GM10266 (cell line): ENCODE results near the gene RPS6KA1.

ENCODE experiments used
- DNase-seq: peaks from one replicate; pipeline ENCODE4 v3.0.0; 2012; ENCODE audit errors: extremely low spot score
- TF ChIP-seq, protein P1 (sequence below): IDR thresholded peaks from 2 replicates; pipeline ENCODE4 v1.5.1; 2012; ENCODE audit warnings: mild to moderate bottlenecking, low read depth; ENCODE audit not compliant: control insufficient read depth, insufficient read depth; ENCODE audit errors: missing control alignments

RPS6KA1 gene

DNA sequence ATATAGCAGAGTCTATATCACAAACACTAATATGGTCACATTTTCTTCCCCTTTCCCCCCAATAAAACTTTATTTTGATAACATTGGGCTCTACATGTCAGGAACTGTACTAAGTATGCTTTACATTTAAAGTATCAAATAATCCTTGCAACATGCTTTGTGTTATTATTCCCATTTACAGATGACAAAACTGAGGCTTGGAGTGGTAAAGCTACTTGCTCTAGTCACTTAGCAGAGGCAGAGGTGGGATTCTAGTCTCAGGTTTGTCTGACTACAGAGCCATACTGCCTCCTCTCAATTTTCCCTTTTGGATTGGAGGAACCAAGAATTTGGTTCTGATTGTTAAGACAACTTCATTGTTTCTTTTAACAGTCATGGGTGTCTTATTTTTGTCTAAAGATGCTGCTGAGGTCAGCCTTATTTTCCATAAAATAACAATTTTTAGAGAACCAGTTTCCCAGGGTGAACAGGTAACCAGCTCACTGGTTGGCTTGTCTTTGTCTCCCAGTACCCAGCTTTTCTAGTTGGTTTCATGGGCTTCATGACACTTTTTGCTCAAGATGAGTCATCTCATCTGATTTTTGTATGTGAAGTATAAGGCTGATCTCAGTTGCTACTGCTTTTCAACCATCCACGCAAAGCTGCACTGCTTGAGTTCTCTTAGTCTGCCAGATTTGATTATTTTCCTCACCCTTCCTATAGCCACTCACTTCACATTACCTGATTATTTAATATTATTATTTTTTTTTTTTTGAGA, 85.3 kb downstream of the RPS6KA1 start:
- DNase-seq: no peak
- TF ChIP-seq, protein P1, sequence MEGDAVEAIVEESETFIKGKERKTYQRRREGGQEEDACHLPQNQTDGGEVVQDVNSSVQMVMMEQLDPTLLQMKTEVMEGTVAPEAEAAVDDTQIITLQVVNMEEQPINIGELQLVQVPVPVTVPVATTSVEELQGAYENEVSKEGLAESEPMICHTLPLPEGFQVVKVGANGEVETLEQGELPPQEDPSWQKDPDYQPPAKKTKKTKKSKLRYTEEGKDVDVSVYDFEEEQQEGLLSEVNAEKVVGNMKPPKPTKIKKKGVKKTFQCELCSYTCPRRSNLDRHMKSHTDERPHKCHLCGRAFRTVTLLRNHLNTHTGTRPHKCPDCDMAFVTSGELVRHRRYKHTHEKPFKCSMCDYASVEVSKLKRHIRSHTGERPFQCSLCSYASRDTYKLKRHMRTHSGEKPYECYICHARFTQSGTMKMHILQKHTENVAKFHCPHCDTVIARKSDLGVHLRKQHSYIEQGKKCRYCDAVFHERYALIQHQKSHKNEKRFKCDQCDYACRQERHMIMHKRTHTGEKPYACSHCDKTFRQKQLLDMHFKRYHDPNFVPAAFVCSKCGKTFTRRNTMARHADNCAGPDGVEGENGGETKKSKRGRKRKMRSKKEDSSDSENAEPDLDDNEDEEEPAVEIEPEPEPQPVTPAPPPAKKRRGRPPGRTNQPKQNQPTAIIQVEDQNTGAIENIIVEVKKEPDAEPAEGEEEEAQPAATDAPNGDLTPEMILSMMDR: no peak

DNA sequence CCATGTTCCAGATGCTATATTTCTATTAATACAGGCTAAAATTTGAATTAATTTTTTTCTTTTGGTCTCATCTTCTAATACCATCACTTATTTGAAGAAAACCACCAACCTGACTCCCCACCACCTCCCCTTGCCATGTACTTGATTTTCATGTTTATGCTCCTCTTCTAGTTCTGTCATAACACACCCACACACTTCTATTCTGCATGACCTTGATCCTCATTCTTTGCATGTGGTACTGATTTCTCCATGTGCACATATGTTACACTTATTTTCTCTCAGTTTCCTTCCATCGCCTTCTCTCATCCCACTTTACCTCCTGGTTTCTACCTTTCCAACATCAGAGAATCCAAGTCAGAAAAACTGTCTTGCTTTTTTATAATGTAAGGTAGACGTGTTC, 87.3 kb downstream of the RPS6KA1 start:
- TF ChIP-seq, protein P1: no peak
- no peak for DNase-seq

DNA sequence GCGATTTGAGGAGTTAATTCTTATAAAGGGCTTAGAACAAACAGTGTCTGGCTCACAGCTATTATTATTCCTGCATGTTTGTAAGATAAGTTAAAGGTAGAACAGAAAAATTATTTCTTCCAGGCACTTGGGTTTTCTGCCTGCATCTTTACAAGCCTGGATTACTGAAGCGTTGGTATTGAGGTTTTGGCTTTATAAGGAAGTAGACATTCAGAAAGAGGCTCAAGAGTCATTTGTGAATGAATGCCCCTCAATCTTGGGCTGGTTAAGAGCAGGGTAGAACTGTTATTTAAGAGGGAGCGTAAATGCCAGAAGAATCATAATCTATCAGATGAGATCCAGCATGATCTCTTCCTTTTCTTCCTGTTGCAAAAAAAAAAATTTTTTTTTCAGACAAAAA, 89.0 kb downstream of the RPS6KA1 start:
- TF ChIP-seq, protein P1: no peak
- no peak for DNase-seq
